ACHN (cell line): ENCODE data around the gene PLEKHN1.
A peak's percentile ranks its signal among the peaks of the same experiment; 100 is the strongest.

Source experiments
- DNase-seq: peaks from one replicate; pipeline ENCODE4 v3.0.0-alpha.2; 2015
- in situ Hi-C: cut with HindIII; loops from 2 replicates; pipeline ENCODE4 v1.10.0; 2017; ENCODE audit warnings: low sequenced_read_pairs, low pct_ligation_motif_present, low pct_unique_long_range_greater_than_20kb

PLEKHN1 gene

GRCh38 chr1:928825-929661 is 37.2 kb upstream of the PLEKHN1 start:
- DNase-seq = no peak
- in situ Hi-C loops = no loop called here

DNA sequence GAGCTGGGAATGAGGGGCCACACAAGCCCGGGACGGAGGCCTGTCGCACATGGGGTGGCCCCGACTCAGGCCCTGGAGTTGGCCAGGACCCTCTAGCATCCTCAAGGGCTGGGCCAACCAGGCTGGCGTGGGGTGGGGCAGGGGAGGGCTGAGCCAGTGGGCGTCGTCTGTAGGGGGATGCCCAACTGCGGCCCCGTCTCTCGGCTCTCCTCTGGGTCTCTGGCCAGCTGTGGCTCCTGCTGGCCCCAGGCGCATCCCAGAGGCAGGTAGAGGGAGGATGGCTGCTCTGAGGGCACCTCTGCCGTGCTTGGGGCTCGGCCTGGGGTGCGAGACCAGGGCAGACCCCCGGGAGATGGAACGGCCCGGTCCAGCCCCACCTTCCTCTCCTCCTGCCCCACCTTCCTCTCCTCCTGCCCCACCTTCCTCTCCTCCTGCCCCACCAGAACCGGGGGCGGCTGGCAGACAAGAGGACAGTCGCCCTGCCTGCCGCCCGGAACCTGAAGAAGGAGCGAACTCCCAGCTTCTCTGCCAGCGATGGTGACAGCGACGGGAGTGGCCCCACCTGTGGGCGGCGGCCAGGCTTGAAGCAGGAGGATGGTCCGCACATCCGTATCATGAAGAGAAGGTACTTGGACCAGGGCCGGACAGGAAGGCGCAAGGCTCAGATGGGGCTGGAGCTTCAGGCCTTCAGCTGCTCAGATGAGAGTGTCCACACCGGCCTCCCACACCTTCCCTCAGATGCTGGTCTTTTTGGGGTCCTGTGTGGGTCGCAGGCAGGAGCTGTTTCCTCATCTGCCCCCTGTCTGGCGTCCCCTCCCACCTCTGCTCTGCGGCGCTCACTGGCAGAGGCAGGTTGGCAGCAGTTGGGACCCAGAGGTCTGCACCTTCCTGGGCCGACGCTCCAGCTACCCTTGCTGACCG is 36.3 kb upstream of the PLEKHN1 start:
- in situ Hi-C loops = no loop called here
- no peak for DNase-seq

- in situ Hi-C loops = no loop called here
- DNase-seq = no peak
Observed at GRCh38 chr1:930633-931138, 35.6 kb upstream of the PLEKHN1 start.

DNA sequence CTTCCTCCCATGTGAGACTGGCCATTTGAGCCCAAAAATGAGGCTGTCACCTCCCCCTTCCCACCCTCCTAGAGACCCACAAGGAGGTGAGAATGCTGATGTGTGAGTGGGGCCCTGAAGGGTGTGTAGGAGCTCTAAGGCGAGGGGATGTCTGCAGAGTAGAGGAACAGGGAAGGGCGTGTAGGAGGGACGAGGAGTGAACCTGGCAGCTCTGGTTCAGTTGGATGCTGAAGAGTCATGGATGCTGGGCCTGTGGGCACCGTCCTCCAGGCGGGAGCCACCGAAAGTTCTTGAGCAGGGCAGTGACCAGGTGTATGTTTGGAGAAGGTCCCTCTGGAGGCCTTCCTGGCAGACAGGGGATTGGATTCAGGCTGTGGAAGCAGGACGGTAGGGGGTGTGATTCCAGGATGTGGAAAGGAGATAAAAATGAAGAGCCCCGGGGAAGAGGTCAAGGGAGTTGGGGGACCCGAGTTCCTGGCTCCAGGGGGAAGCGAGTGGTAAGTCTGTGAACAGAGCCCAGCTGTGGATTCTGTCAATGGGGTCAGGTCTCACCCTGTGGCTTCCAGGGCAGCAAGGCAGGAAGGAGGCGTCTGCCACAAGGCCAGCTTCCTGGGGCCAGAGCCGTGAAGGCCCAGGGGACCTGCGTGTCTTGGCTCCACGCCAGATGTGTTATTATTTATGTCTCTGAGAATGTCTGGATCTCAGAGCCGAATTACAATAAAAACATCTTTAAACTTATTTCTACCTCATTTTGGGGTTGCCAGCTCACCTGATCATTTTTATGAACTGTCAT is 34.7 kb upstream of the PLEKHN1 start:
- DNase-seq = no peak
- in situ Hi-C loops = no loop called here

GRCh38 chr1:932173-932510 is 34.1 kb upstream of the PLEKHN1 start:
- in situ Hi-C loops = no loop called here

GRCh38 chr1:932776-933602 is 33.3 kb upstream of the PLEKHN1 start:
- no peak for DNase-seq
- in situ Hi-C loops = no loop called here

More at GRCh38 chr1:932173-932510, 34.1 kb upstream of the PLEKHN1 start:
- no peak for DNase-seq

DNA sequence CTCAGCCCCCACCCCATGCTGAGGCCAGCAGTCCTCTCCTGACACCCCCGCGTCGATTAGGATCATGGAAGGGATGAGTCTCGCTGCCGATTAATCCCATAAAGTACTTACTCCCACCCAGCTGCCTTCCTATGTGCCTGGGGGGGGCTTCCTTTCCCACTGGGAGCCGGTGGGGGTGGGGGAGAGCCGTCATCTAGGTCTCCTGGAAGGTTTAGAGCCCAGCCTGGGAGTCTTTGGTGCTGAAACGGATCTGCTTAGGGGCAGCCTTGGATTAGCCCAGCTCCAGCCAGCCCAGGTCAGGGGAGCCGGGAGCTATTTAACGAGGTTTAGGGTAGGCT is 32.7 kb upstream of the PLEKHN1 start:
- no peak for DNase-seq
- in situ Hi-C loops = no loop called here

DNA sequence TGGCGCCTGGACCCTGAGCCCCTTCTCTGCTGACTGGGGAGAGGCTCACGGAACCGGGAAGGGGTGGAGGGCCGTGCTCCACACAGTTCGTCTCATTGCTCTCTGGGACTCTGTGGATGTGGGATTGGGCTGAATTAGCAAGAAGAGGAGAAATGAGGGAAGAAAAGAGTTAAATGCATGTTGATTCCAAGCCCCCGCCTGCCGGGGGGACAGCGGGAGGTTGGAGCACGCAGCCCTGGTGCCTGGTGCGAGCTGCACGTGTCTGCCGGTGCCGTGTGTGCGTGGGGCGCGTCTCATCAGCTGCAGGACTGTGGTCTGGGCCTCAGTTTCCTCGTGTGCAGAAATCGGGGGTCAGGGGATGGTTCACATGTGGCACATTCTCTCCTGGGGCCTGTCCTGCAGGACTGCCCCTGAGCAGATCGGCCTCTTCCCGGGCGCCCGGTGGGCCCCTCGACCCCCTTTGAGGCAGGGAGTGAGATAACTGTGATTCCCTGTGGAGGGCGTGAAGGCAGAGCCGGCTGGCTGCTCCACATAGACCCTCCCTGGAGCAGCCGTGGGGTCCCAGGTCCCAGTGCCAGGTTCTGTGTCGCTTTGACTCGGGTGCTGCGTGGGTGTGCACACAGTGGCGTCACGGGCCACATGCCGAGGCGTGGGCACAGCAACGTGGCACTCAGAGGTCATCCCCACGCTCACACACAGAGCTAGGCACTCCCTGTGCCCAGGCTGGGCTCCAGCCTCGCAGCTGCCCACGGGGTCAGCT is 31.1 kb upstream of the PLEKHN1 start:
- no peak for DNase-seq
- in situ Hi-C loops = no loop called here

DNA sequence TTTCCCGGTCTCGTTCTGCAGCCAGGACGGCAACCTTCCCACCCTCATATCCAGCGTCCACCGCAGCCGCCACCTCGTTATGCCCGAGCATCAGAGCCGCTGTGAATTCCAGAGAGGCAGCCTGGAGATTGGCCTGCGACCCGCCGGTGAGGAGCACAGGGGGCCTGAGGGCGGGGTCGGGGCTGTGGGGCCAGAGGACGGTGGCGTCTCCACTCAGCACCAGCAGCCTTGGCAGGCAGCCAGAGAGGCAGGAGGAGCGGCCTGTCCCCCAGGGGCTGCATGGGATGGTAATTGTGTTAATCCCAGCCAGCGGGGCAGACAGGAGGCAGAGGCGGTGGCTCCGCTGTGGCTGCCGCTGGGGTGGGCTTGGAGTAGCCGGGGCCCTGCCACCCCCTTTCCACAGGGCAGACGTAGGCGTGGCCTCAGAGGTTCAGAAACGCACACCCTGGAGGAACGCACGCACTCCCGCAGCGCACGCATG is 30.5 kb upstream of the PLEKHN1 start:
- in situ Hi-C loops = no loop called here
- DNase-seq = no peak

- in situ Hi-C loops = no loop called here
- no peak for DNase-seq
Observed at GRCh38 chr1:936348-937264, 29.7 kb upstream of the PLEKHN1 start.

DNA sequence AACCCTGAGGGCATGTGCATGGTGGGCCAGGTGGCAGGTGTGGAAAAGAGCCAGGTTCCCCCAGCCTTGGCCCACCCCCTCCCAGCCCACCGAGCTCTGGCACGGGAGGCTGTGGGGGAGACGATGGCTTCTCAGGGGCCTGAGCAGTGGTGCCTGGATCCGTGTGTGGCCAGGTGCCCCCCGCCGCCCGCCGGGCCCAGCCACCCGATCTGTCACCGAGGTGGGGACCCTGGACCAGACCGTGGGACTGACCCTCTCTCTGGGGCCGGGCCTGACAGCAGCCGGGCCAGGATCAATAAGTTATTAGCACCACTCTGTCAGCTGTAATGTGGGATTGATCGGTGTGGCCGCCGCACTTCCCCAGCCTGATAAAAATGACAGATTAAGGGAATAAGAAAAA is 28.8 kb upstream of the PLEKHN1 start:
- in situ Hi-C loops = no loop called here
- DNase-seq = no peak

- in situ Hi-C loops = no loop called here
- DNase-seq = peak; percentile 67
Observed at GRCh38 chr1:938088-938683, 28.1 kb upstream of the PLEKHN1 start.

DNA sequence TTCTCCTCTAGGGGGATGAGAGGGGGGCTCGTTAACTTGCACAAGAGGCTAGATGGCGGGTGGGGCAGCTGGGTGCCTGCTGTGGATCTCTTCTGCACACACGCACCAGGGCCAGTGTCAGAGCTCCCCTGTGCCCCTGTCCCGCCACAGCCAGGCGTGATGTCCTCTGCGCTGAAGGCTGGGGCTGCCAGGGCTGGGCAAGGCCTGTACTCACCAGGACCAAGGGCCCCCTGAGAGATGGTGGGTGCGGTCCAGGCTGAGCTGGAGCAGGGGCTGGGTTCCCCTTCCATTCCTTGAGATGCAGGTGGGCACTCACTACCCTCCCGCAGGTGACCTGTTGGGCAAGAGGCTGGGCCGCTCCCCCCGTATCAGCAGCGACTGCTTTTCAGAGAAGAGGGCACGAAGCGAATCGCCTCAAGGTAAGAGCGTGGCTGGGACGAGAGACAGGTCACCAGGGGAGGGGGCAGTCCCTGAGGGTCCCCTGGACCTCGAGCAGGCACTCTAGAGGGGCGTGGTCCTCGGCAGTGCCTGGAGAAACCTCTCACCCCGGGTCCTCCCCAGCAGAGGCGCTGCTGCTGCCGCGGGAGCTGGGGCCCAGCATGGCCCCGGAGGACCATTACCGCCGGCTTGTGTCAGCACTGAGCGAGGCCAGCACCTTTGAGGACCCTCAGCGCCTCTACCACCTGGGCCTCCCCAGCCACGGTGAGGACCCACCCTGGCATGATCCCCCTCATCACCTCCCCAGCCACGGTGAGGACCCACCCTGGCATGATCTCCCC is 27.4 kb upstream of the PLEKHN1 start:
- in situ Hi-C loops = no loop called here
- DNase-seq = no peak

DNA sequence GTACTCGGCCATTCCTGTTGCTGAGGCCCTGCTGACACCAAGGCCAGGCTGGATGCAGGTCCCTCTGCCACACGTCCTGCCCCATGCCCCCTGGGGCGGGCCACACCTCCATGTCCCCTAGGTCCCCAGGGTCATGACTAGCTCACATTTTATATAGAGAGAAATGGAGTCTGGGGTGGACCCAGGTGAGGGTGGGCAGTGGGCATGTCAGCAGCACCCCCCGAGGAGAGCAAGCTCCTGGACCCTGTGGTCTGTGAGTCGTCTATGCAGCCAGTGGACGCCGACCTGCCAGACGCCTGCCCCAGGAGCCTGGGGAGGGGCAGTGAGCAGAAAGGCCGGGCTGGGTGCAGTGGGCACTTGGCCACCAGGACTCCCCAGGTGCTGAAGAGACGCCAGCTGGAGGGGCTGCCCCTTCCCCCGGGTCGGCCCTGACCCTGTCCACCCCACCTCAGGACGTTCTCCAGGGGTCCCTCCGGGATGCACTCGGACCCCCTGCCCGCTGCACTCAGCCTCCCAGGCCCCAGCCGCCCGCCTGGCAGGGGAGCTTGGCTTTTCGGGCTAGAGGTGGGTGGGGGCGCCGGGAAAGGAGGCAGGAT is 26.7 kb upstream of the PLEKHN1 start:
- no peak for DNase-seq
- in situ Hi-C loops = no loop called here
